GM21576 (cell line): ENCODE data around the gene NEFH.
"Not testable (repeated sequence)": the region's sequence is repeated elsewhere in the genome, so short reads cannot be mapped to it uniquely, and the experiment has no call there.

Experiments
- ATAC-seq: cut with Tn5 transposase; IDR thresholded peaks from one replicate; pipeline ENCODE4 v1.9.1; 2021; ENCODE audit warnings: mild to moderate bottlenecking, moderate library complexity; ENCODE audit not compliant: unreplicated experiment

The NEFH gene

GRCh38 chr22:29479417-29480261 lies at the start of gene NEFH:
Gene NEFH, plus strand, starts transcription at chr22:29480218. Its CDS starts 45 bp downstream, at chr22:29480263.
- ATAC-seq = no peak

- ATAC-seq = no peak
Observed at GRCh38 chr22:29431986-29432385, 48.0 kb upstream of the NEFH start.

- no peak for ATAC-seq
Observed at GRCh38 chr22:29433856-29434255, 46.2 kb upstream of the NEFH start.

GRCh38 chr22:29434288-29434687 lies 45.7 kb upstream of the NEFH start:
- ATAC-seq = no peak

- no peak for ATAC-seq
Observed at GRCh38 chr22:29435236-29436136, 44.5 kb upstream of the NEFH start.

GRCh38 chr22:29438283-29438682 lies 41.7 kb upstream of the NEFH start, which contains the start of gene RFPL1:
Gene RFPL1, plus strand, starts transcription at chr22:29438583.
- not testable (repeated sequence) for ATAC-seq

- no peak for ATAC-seq
Observed at GRCh38 chr22:29442976-29443375, 37.0 kb upstream of the NEFH start.

- ATAC-seq = no peak
Observed at GRCh38 chr22:29443452-29443851, 36.6 kb upstream of the NEFH start.

GRCh38 chr22:29443861-29444792 lies 35.9 kb upstream of the NEFH start:
- ATAC-seq = no peak

- ATAC-seq = no peak
Observed at GRCh38 chr22:29445508-29445907, 34.5 kb upstream of the NEFH start.

GRCh38 chr22:29447906-29448305 lies 32.1 kb upstream of the NEFH start:
- no peak for ATAC-seq

GRCh38 chr22:29449296-29449875 lies 30.6 kb upstream of the NEFH start:
- ATAC-seq = no peak

GRCh38 chr22:29450222-29450621 lies 29.8 kb upstream of the NEFH start:
- ATAC-seq = no peak

GRCh38 chr22:29451863-29452262 lies 28.2 kb upstream of the NEFH start:
- no peak for ATAC-seq

- ATAC-seq = no peak
Observed at GRCh38 chr22:29454276-29454675, 25.7 kb upstream of the NEFH start.

GRCh38 chr22:29456211-29456671 lies 23.8 kb upstream of the NEFH start:
- no peak for ATAC-seq

- ATAC-seq = no peak
Observed at GRCh38 chr22:29457730-29458129, 22.3 kb upstream of the NEFH start.

GRCh38 chr22:29458551-29458950 lies 21.5 kb upstream of the NEFH start:
- ATAC-seq = no peak

- no peak for ATAC-seq
Observed at GRCh38 chr22:29459773-29460172, 20.2 kb upstream of the NEFH start.

- ATAC-seq = no peak
Observed at GRCh38 chr22:29461263-29461662, 18.8 kb upstream of the NEFH start.
